ENCODE results near the gene FITM1. TPM values are rescaled to one million over a fixed set of nuclear protein-coding genes. Genes with fewer than 3 reads are reported as not detected.

The FITM1 gene
- polyA plus RNA-seq, 1 donor = 164 TPM

GRCh38 chr14:24139272-24139934, 8.9 kb downstream of the FITM1 start:
- DNase-seq (ENCODE audit: low read depth) = no peak

- peak; percentile 97 for DNase-seq (ENCODE audit: low read depth)
Observed at GRCh38 chr14:24141097-24141880, 10.8 kb downstream of the FITM1 start, which contains the start of gene EMC9. Gene EMC9, minus strand, starts transcription at chr14:24141591. Its CDS starts 287 bp downstream, at chr14:24141304.

- DNase-seq (ENCODE audit: low read depth) = no peak
Observed at GRCh38 chr14:24143511-24143910, 13.1 kb downstream of the FITM1 start.

GRCh38 chr14:24144451-24144850, 14.0 kb downstream of the FITM1 start:
- DNase-seq (ENCODE audit: low read depth) = no peak

GRCh38 chr14:24145219-24145618, 14.8 kb downstream of the FITM1 start:
- no peak for DNase-seq (ENCODE audit: low read depth)

GRCh38 chr14:24145690-24146452, 15.4 kb downstream of the FITM1 start:
- DNase-seq (ENCODE audit: low read depth) = no peak

- DNase-seq (ENCODE audit: low read depth) = peak; percentile 74
Observed at GRCh38 chr14:24146453-24146977, 16.1 kb downstream of the FITM1 start, which contains the start of gene PSME2. Gene PSME2, minus strand, starts transcription at chr14:24146610. Its CDS starts 29 bp downstream, at chr14:24146581.

GRCh38 chr14:24146978-24147760, 16.7 kb downstream of the FITM1 start, which contains the start of gene RNF31:
Gene RNF31, plus strand, starts transcription at chr14:24147498. Its CDS starts 201 bp downstream, at chr14:24147699.
- peak; percentile 97 for DNase-seq (ENCODE audit: low read depth)

GRCh38 chr14:24147761-24148428, 17.4 kb downstream of the FITM1 start:
- no peak for DNase-seq (ENCODE audit: low read depth)

GRCh38 chr14:24149302-24149969, 19.0 kb downstream of the FITM1 start:
- no peak for DNase-seq (ENCODE audit: low read depth)

- DNase-seq (ENCODE audit: low read depth) = no peak
Observed at GRCh38 chr14:24150061-24150460, 19.6 kb downstream of the FITM1 start.

GRCh38 chr14:24150567-24150966, 20.1 kb downstream of the FITM1 start:
- no peak for DNase-seq (ENCODE audit: low read depth)

GRCh38 chr14:24150993-24151392, 20.5 kb downstream of the FITM1 start:
- DNase-seq (ENCODE audit: low read depth) = no peak

GRCh38 chr14:24151404-24152080, 21.1 kb downstream of the FITM1 start:
- no peak for DNase-seq (ENCODE audit: low read depth)

- no peak for DNase-seq (ENCODE audit: low read depth)
Observed at GRCh38 chr14:24155100-24155499, 24.6 kb downstream of the FITM1 start.

- DNase-seq (ENCODE audit: low read depth) = no peak
Observed at GRCh38 chr14:24156840-24157239, 26.4 kb downstream of the FITM1 start.

- no peak for DNase-seq (ENCODE audit: low read depth)
Observed at GRCh38 chr14:24157331-24157730, 26.9 kb downstream of the FITM1 start.

GRCh38 chr14:24159777-24160498, 29.5 kb downstream of the FITM1 start:
- no peak for DNase-seq (ENCODE audit: low read depth)

GRCh38 chr14:24160499-24160849, 30.0 kb downstream of the FITM1 start:
- DNase-seq (ENCODE audit: low read depth) = no peak
